H9 (cell line): ENCODE data around the gene ADA. TPM values are rescaled to one million over a fixed set of nuclear protein-coding genes. Genes with fewer than 3 reads are reported as not detected.

Source experiments
- DNase-seq: peaks from one replicate; pipeline ENCODE4 v3.0.0-alpha.2; 2017
- H2AFZ ChIP-seq: one replicate; pipeline ENCODE4 v1.6.1; 2013; ENCODE audit warnings: mild to moderate bottlenecking, low read length, control low read depth, moderate library complexity
- H2AK5ac ChIP-seq: 2 replicates; pipeline ENCODE4 v1.6.1; 2013; ENCODE audit warnings: low read length, control low read depth, mixed read lengths; ENCODE audit not compliant: insufficient read length
- H2BK120ac ChIP-seq: one replicate; pipeline ENCODE4 v1.6.1; 2013; ENCODE audit warnings: low read depth, mild to moderate bottlenecking, low read length, control low read depth, inconsistent platforms; ENCODE audit not compliant: poor library complexity, severe bottlenecking
- H2BK12ac ChIP-seq: 2 replicates; pipeline ENCODE4 v1.6.1; 2013; ENCODE audit warnings: low read length, control low read depth, mixed read lengths, low read depth; ENCODE audit not compliant: insufficient read length
- H2BK15ac ChIP-seq: 2 replicates; pipeline ENCODE4 v1.6.1; 2013; ENCODE audit warnings: low read depth, low read length, control low read depth
- H2BK20ac ChIP-seq: one replicate; pipeline ENCODE4 v1.6.1; 2013; ENCODE audit warnings: low read depth, mild to moderate bottlenecking, low read length, control low read depth, inconsistent platforms; ENCODE audit not compliant: poor library complexity, severe bottlenecking
- H2BK5ac ChIP-seq: 2 replicates; pipeline ENCODE4 v1.6.1; 2013; ENCODE audit warnings: low read length, control low read depth, mixed read lengths; ENCODE audit not compliant: insufficient read length
- H3K14ac ChIP-seq: 2 replicates; pipeline ENCODE4 v1.6.1; 2013; ENCODE audit warnings: low read length, control low read depth; ENCODE audit not compliant: insufficient read depth
- H3K18ac ChIP-seq: 2 replicates; pipeline ENCODE4 v1.6.1; 2013; ENCODE audit warnings: low read depth, mild to moderate bottlenecking, mixed read lengths, low read length, control low read depth; ENCODE audit not compliant: insufficient read length
- H3K23ac ChIP-seq: 2 replicates; pipeline ENCODE4 v1.6.1; 2013; ENCODE audit warnings: low read length, control low read depth, mixed read lengths, low read depth; ENCODE audit not compliant: insufficient read length
- H3K23me2 ChIP-seq: 2 replicates; pipeline ENCODE4 v1.6.1; 2013; ENCODE audit warnings: low read depth, mild to moderate bottlenecking, mixed read lengths, low read length, control low read depth; ENCODE audit not compliant: insufficient read length, poor library complexity, severe bottlenecking
- H3K27ac ChIP-seq: 2 replicates; pipeline ENCODE4 v1.5.1; 2013; ENCODE audit warnings: low read length, control low read depth, mixed read lengths, low read depth; ENCODE audit not compliant: insufficient read length
- H3K27me3 ChIP-seq: 2 replicates; pipeline ENCODE4 v1.6.1; 2013; ENCODE audit warnings: low read length, control low read depth, inconsistent platforms; ENCODE audit not compliant: insufficient read depth
- H3K4ac ChIP-seq: 2 replicates; pipeline ENCODE4 v1.6.1; 2013; ENCODE audit warnings: low read depth, mild to moderate bottlenecking, control low read depth, inconsistent platforms, low read length, moderate library complexity
- H3K4me1 ChIP-seq: 2 replicates; pipeline ENCODE4 v1.6.1; 2013; ENCODE audit warnings: low read length, control low read depth, inconsistent platforms; ENCODE audit not compliant: insufficient read depth
- H3K4me2 ChIP-seq: 2 replicates; pipeline ENCODE4 v1.6.1; 2013; ENCODE audit warnings: low read length, control low read depth, mixed read lengths; ENCODE audit not compliant: insufficient read length, insufficient read depth
- H3K56ac ChIP-seq: 2 replicates; pipeline ENCODE4 v1.6.1; 2013; ENCODE audit warnings: low read depth, mild to moderate bottlenecking, mixed read lengths, low read length, control low read depth; ENCODE audit not compliant: insufficient read length
- H3K79me1 ChIP-seq: 2 replicates; pipeline ENCODE4 v1.6.1; 2013; ENCODE audit warnings: low read depth, mild to moderate bottlenecking, moderate library complexity, low read length, control low read depth, inconsistent platforms; ENCODE audit not compliant: insufficient read depth, poor library complexity, severe bottlenecking
- H3K79me2 ChIP-seq: 2 replicates; pipeline ENCODE4 v1.6.1; 2013; ENCODE audit warnings: low read length, control low read depth, inconsistent platforms; ENCODE audit not compliant: insufficient read depth
- H3K9ac ChIP-seq: 2 replicates; pipeline ENCODE4 v1.6.1; 2013; ENCODE audit warnings: low read length, control low read depth, mixed read lengths; ENCODE audit not compliant: insufficient read length; ENCODE audit errors: extremely low read depth
- H3K9me3 ChIP-seq: one replicate; pipeline ENCODE4 v1.6.1; 2013; ENCODE audit warnings: low read depth, low read length, inconsistent platforms; ENCODE audit not compliant: control insufficient read depth
- H3T11ph ChIP-seq: one replicate; pipeline ENCODE4 v1.6.1; 2013; ENCODE audit warnings: mild to moderate bottlenecking, low read length, control low read depth, inconsistent platforms
- H4K20me1 ChIP-seq: one replicate; pipeline ENCODE4 v1.6.1; 2013; ENCODE audit not compliant: control insufficient read depth, insufficient read length, insufficient read depth
- H4K5ac ChIP-seq: 2 replicates; pipeline ENCODE4 v1.6.1; 2013; ENCODE audit warnings: low read depth, mild to moderate bottlenecking, mixed read lengths, low read length, control low read depth; ENCODE audit not compliant: insufficient read length
- H4K8ac ChIP-seq: replicated peaks from 2 replicates; pipeline ENCODE4 v1.6.1; 2013; ENCODE audit warnings: low read length, control low read depth, mixed read lengths, low read depth; ENCODE audit not compliant: insufficient read length
- H4K91ac ChIP-seq: 2 replicates; pipeline ENCODE4 v1.6.1; 2013; ENCODE audit warnings: low read depth, mild to moderate bottlenecking, moderate library complexity, mixed read lengths, low read length, control low read depth; ENCODE audit not compliant: insufficient read length
- H3K27ac Mint-ChIP-seq, 3 experiments: 2 replicates in 2 of 3; 3 replicates in 1 of 3; pipeline ENCODE4 v1.8.0; 2020 to 2021; ENCODE audit warnings: mixed read lengths in 3 of 3, mild to moderate bottlenecking in 1 of 3, moderate library complexity in 1 of 3
- H3K27me3 Mint-ChIP-seq: 2 replicates; pipeline ENCODE4 v1.8.0; 2021; ENCODE audit warnings: low read depth, mild to moderate bottlenecking, moderate library complexity, mixed read lengths
- H3K36me3 Mint-ChIP-seq, 3 experiments: 2 replicates in 2 of 3; 3 replicates in 1 of 3; pipeline ENCODE4 v1.8.0; 2020 to 2021; ENCODE audit warnings: low read depth in 3 of 3, mixed read lengths in 3 of 3; ENCODE audit not compliant: insufficient read depth in 1 of 3
- H3K4me1 Mint-ChIP-seq, 2 experiments: 2 replicates each; pipeline ENCODE4 v1.8.0; 2020; ENCODE audit warnings: mixed read lengths in 2 of 2
- H3K4me3 Mint-ChIP-seq, 2 experiments: 2 replicates in 1 of 2; 3 replicates in 1 of 2; pipeline ENCODE4 v1.8.0; 2020 to 2021; ENCODE audit warnings: mild to moderate bottlenecking in 2 of 2, mixed read lengths in 2 of 2, moderate library complexity in 1 of 2
- H3K9me3 Mint-ChIP-seq, 2 experiments: 2 replicates in 1 of 2; 3 replicates in 1 of 2; pipeline ENCODE4 v1.8.0; 2020; ENCODE audit warnings: mild to moderate bottlenecking in 2 of 2, mixed read lengths in 2 of 2, moderate library complexity in 1 of 2
- total RNA-seq: library from RNA; stranded (reverse); gene quantifications from 2 replicates; pipeline ENCODE4 v1.2.1, GENCODE V29; 2021
- TF ChIP-seq, protein P1 (sequence below): fragments of 200-600 bp; sonication (generic); conservative IDR thresholded peaks from 3 replicates; pipeline ENCODE4 v1.8.0; 2021; ENCODE audit warnings: antibody characterized with exemption, mild to moderate bottlenecking

Gene ADA
- total RNA-seq, 1 experiment from 2014 or later: 22.0 TPM

DNA sequence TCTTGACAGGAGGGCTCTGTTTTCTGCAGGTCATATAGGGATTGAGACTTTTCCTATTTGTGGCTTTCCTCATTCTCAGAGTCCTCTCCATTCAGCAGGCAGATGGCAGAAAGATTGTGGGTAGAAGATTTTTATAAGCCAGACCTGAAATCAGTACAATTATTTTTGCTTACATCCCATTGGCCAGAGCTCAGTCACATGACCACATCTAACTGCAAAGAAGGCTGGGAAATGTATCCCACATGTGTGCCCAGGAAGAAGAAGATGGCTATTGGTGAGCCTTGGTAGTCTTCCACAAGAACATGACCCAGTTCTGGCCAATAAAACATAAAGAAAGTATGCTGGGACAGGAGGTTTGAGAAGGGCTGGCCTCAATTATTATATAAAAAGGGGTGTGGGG lies 42.1 kb upstream of the ADA start:
- Histone ChIP-seq H2BK12ac (no peak overlapping the region), H4K8ac (no peak overlapping the region), H3K18ac (no peak overlapping the region), H2BK120ac (no peak overlapping the region), H3K79me2 (no peaks in the 10 kb centered on the region), H4K91ac (no peak overlapping the region), H3K23ac (no peak overlapping the region), H3K4ac (no peak overlapping the region), H3K79me1 (no peaks in the 10 kb centered on the region), H3K14ac (no peak overlapping the region), H3K9ac (no peak overlapping the region), H2BK5ac (no peak overlapping the region), H4K5ac (no peak overlapping the region), H2BK15ac (no peak overlapping the region), H3K23me2 (no peaks in the 10 kb centered on the region), H3T11ph (no peak overlapping the region), H3K9me3 (no peaks in the 10 kb centered on the region), H2BK20ac (no peak overlapping the region), H3K27me3 (no peaks in the 10 kb centered on the region), H3K4me1 (no peaks in the 10 kb centered on the region; the same call in 1 of the 2 replicates), H3K27ac (no peak overlapping the region), H3K56ac (no peak overlapping the region), H2AFZ (no peak overlapping the region), H2AK5ac (no peak overlapping the region), H4K20me1 (no peaks in the 10 kb centered on the region), H3K4me2 (no peak overlapping the region)
- Mint-ChIP-seq H3K27me3 (peaks cover 2% of the 10 kb centered on the region), H3K9me3 (peaks cover 4 to 11% of the 10 kb centered on the region in 2 experiments; a peak in 3 of 5 replicates), H3K4me1 (peaks cover 17% of the 10 kb centered on the region in 2 experiments), H3K27ac (no peak overlapping the region), H3K36me3 (peaks cover 0 to 7% (median 2%) of the 10 kb centered on the region in 3 experiments; a peak in 4 of 7 replicates), H3K4me3 (no peak overlapping the region)
- no peak for DNase-seq
- TF ChIP-seq, protein P1, sequence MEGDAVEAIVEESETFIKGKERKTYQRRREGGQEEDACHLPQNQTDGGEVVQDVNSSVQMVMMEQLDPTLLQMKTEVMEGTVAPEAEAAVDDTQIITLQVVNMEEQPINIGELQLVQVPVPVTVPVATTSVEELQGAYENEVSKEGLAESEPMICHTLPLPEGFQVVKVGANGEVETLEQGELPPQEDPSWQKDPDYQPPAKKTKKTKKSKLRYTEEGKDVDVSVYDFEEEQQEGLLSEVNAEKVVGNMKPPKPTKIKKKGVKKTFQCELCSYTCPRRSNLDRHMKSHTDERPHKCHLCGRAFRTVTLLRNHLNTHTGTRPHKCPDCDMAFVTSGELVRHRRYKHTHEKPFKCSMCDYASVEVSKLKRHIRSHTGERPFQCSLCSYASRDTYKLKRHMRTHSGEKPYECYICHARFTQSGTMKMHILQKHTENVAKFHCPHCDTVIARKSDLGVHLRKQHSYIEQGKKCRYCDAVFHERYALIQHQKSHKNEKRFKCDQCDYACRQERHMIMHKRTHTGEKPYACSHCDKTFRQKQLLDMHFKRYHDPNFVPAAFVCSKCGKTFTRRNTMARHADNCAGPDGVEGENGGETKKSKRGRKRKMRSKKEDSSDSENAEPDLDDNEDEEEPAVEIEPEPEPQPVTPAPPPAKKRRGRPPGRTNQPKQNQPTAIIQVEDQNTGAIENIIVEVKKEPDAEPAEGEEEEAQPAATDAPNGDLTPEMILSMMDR: no peak
